ENCODE data around the gene THYN1.
"Not testable (repeated sequence)": the region's sequence is repeated elsewhere in the genome, so short reads cannot be mapped to it uniquely, and the experiment has no call there.

The THYN1 gene

GRCh38 chr11:134273317-134273712 lies 20.2 kb upstream of the THYN1 start:
- DNase-seq = no peak

- DNase-seq = no peak
Observed at GRCh38 chr11:134272381-134273316, 19.5 kb upstream of the THYN1 start.

DNA sequence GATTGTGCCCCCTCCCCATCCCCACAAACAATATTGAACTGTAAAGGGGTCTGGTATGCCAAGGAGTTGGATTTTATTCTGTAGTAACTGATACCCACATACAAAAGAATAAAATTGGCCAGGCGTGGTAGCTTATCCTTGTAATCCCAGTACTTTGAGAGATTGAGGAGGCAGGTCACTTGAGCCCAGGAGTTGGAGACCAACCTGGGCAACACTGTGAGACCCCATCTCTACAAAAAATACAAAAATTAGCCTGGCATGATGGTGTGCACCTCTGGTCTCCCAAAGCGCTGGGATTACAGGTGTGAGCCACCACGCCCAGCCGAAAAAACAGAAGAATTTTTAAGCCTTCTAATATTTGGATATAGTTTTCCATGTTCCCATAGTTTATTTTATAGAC lies 18.8 kb upstream of the THYN1 start:
- DNase-seq = no peak

- DNase-seq = no peak
Observed at GRCh38 chr11:134270250-134270714, 17.1 kb upstream of the THYN1 start.

- no peak for DNase-seq
Observed at GRCh38 chr11:134267966-134268365, 14.8 kb upstream of the THYN1 start.

DNA sequence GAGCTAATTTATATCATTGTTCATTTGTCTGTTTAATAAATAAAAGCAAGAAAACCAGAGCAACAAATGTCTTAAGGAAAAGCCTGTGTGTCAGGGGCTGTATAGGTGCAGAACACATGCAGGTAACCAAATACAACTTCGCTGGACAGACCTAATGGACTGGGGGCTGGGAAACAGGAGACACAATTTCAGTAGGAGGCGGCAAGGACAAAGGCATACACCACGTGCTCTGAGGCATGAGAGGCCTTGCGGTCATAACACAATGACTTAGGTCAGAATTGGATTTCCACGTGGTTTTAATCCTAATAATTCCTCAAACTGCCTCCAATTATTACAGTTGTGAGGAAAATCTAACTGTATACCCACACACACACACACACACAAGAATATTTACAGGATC lies 14.3 kb upstream of the THYN1 start:
- no peak for DNase-seq

DNA sequence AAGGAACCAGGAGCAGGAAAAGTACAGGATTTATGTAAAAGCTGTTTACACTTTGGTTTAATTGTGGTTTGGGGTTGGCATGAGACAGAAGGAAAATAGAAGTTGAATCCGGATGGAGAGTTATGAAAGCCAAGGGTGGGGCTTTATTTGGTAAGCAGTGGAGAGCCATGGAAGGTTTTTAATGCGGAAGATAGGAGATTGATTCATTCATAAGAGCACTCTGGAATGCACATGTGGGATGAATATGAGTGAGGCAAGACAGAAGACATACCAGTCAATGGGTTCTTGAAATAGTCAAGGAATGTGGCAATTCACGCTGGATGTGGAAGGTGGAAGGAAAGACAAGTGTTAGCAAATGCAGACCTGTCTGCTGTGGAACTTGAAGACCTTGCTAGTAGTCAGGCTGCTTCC lies 13.7 kb upstream of the THYN1 start:
- DNase-seq = no peak

DNA sequence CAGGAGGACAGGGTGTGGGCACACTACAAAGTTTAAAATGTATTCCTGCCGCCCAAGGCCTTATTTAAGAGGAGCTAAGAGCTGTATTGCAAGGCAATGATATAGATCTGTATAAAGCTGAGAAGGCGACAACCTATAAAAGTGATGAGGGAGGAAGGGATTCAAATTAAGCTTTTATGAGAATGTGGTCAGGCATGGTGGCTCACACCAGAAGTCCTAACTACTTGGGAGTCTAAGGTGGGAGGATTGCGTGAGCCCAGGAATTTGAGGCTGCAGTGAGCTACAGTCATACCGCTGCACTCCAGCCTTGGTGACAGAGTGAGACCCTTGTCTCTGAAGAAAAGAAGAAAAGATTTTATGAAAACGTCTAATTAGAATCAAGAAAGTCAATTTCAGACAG lies 13.3 kb upstream of the THYN1 start:
- no peak for DNase-seq

- no peak for DNase-seq
Observed at GRCh38 chr11:134264966-134265764, 12.0 kb upstream of the THYN1 start.

GRCh38 chr11:134261626-134262488 lies 8.7 kb upstream of the THYN1 start:
- DNase-seq = peak; percentile 24 to 31

- DNase-seq = no peak
Observed at GRCh38 chr11:134260983-134261382, 7.8 kb upstream of the THYN1 start.

DNA sequence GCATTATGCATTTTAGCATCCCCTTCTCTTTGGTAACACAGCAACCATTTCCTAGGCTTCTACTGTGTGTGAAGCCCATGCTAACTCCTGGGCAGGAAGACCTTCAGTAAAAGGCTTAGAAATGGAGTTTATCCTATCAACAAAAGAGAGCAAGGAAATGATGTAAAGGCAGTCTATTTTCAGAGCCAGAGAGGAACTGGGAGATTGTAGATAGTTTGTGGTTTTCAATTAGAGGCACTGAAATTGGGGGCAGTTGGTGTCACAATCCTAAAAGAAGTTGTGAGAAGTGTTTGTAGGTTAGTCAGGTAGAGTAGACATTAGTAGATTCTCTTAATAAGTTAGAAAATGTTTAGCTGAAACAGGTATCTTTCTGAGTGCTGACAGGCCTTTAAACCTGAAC lies 7.4 kb upstream of the THYN1 start:
- DNase-seq = no peak

DNA sequence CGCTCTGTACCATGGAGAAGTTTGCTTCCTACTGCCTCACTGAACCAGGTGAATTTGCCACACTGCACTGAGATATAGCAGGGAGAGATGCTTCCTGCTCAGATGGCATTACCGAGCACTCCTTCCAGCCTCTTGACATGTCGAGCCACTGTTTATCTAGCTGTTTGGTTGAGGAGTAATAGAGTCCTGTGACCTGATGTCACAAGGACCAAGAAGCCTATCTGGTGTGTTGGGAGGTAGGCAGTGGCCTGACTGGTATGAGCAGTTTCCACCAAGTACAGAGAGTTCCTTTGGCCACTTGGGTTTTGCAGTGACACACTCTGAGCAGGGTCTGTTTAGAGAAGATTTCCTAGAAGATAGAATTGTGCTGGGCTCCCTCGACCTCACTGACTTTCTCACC lies 5.4 kb upstream of the THYN1 start:
- DNase-seq = no peak

- DNase-seq = no peak
Observed at GRCh38 chr11:134257101-134257500, 3.9 kb upstream of the THYN1 start.

DNA sequence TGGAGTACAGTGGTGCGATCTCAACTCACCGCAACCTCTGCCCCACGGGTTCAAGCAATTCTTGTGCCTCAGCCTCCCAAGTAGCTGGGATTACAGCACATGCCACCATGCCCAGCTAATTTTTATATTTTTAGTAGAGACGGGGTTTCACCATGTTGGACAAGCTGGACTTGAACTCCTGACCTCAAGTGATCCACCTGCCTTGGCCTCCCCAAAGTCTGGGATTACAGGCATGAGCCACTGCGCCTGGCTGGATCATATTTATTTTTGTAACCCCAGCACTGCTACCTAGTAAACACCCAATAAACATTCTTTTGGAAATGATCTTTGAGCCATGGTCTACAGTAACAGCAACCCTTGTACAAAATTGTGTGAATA lies 2.0 kb upstream of the THYN1 start:
- not testable (repeated sequence) for DNase-seq

DNA sequence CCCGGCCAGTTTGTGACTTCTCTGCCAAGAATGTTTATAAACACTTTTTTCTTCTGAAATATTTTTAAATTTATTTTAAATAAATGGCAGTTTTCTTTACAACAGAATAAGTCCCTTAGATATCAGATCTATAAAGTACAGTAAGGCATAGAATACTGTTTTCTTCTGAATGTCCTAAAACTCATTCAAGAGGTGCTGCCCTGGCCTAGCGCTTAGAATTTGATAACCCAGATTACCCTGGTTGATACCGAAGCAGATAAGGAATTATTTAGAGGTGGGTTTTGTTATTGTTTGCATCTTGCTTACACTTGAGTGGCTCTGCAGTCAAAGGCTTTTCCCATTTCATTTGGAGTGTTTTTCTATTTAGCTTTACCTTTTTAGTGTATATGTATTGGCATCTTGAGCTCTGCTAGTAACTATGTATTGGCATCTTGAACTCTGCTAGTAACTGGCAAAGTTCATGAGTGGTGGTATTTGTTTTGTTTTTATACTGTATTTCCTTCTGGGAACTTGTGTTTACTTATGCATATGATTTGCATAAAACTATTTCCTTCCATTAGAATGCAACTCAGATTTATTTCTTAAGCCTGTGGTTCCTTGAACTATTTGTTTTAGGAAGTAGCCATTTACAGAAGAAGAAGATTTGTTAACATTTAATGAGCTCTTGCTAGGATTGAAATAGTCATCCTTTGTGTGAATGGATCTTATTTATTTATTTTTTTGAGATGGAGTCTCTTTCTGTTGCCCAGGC lies 1.5 kb upstream of the THYN1 start:
- no peak for DNase-seq

DNA sequence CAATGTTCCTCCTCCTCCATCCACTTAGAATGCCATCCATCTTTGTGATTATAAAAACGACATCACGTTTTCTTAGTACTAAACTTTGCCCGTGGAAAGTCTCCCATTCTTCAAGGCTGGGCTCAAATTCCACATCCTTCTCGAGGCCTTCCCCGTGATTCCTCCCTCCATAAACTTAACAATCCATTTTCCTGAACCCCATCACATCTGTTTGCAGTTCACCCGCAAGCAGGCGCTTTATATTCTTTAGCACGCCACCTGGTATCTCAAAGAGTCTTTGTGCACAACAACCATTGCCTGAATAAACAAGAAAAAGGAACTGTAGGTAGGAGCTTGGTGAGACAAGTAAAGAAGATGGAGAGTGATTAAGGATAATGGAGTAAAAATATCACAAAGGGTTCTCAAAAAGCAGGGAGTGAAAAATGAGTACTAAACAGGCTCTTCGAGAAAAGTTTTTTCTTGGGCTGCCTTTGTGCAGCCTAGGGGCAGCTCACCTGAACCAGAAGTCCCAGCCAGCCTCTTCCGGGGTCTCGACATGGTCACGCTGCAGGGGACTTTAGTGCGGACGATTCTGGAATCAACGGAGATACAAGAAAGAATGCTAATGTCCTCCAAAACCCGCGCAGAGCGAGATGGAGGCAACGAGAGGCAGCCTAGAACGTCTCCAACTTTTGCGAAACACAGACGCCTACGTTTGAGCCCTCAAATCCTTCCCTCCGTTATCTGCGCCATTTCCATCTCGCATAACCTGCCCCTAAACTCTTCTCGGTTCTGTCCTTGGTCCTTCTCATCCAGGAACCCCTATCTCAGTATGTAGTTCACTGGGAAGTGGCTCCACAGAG lies 585 bp downstream of the THYN1 start:
- no peak for DNase-seq

- no peak for DNase-seq
Observed at GRCh38 chr11:134250675-134251074, 2.5 kb downstream of the THYN1 start.

- no peak for DNase-seq
Observed at GRCh38 chr11:134250246-134250645, 2.9 kb downstream of the THYN1 start.

DNA sequence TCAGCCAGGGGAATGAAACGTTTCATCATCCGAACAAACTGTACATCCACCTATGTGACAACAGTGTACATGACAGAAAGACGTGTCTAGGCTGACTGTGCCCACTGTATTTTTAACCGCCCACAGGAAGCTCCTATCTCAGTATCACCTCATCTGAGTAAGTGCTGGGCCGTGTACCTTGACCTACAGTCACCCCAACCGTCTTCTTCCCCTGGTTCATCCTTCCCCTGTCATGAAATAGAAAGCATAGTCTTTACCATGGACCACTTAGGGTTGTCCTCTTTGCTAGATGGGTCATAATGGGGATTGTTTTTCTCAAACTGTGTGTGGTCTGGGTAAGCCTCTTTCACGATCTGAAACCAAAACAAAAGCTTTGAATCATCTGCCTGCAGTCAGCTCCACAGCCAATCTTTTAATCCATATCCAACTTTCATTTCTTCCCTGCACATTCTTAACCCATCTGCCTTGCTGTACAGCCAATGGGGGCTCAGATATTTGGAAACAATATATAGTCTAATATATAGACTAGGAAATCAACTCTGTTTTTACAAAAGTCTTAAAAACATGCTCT lies 4.2 kb downstream of the THYN1 start:
- no peak for DNase-seq

- no peak for DNase-seq
Observed at GRCh38 chr11:134246678-134247077, 6.5 kb downstream of the THYN1 start.
